Cardiac septum (tissue), 1 donor: Measurements from ENCODE around the gene CLPTM1. TPM values are rescaled to one million over a fixed set of nuclear protein-coding genes. Genes with fewer than 3 reads are reported as not detected.
"Not testable (repeated sequence)": the region's sequence is repeated elsewhere in the genome, so short reads cannot be mapped to it uniquely, and the experiment has no call there.

Experiments
- DNase-seq: peaks from one replicate; pipeline ENCODE4 v3.0.0-alpha.2; 2020; ENCODE audit warnings: low spot score
- intact Hi-C: fragments of 100-400 bp; cut with DNase I; formaldehyde crosslinking; loops from one replicate; pipeline ENCODE4 v1.14.0; 2022
- long read RNA-seq: library from polyadenylated mRNA; unstranded; transcript quantifications from one replicate; pipeline ENCODE4 v2.0.0, GENCODE V29; 2021
- total RNA-seq: library from RNA; stranded (reverse); fragmentation: NEBNext Ultra II Directional; extraction: Animal tissue kit (Norgen Biotek cat#: 25700); gene quantifications from one replicate; pipeline ENCODE4 v1.2.1, GENCODE V29; 2021
- donor health status: DM: no; HTN: no; CAD: no.

CLPTM1 gene, protein sequence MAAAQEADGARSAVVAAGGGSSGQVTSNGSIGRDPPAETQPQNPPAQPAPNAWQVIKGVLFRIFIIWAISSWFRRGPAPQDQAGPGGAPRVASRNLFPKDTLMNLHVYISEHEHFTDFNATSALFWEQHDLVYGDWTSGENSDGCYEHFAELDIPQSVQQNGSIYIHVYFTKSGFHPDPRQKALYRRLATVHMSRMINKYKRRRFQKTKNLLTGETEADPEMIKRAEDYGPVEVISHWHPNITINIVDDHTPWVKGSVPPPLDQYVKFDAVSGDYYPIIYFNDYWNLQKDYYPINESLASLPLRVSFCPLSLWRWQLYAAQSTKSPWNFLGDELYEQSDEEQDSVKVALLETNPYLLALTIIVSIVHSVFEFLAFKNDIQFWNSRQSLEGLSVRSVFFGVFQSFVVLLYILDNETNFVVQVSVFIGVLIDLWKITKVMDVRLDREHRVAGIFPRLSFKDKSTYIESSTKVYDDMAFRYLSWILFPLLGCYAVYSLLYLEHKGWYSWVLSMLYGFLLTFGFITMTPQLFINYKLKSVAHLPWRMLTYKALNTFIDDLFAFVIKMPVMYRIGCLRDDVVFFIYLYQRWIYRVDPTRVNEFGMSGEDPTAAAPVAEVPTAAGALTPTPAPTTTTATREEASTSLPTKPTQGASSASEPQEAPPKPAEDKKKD
- total RNA-seq: 87.4 TPM
- long read RNA-seq, transcript CLPTM1-201 (14 exons, 2,604 nt): major isoform, 98 of 162 reads
- long read RNA-seq, partial matches to known transcripts: 47 of 162 reads
- long read RNA-seq, other reads (novel, unspliced or antisense): 16 of 162 reads

DNA sequence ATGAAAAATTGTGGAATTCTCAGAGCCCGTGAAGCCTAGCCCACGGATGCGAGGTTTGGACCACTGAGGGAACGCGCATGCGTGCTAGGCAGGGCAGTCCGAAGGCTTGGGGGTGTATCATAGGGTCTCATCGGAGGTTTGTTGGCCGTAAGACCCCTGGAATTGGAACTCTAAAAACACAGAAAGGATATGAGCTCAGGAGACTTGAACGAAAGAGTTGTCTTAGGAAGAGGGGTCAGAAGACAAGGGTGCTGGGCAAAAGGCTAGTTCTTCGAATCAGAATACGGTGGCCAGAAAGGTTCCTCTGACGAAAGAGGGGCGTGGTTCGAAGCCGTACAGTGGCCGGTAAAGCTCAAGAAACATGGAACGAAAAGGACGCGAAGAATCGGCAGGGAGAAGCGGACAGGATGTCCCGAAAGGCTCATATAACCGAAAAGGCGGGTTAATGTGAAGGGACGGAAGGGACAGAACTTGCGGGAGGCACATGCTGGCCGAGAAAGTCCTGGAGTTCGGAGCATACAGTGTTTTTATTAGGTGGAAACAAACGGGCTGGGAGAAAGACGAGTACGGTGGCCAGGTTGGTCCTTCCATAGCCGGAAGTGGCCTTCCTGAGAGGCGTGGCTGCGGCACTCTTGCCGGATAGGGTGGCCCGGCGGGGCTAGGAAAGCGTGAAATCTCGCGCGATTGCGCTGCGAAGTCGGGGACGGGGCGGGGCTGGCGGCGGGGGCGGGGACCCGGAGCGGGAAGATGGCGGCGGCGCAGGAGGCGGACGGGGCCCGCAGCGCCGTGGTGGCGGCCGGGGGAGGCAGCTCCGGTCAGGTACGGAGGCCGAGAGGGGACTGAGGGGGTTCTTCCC lies at the start of gene CLPTM1:
CLPTM1 (plus strand) TSS at position 732 of the 856 bp plus-strand sequence; CDS start at position 748, 16 bp downstream.
- intact Hi-C loops: loop anchor here (1.0 to 10.0 kb wide), 3 partner anchors 51 to 170 kb away; no protein-coding TSS in a partner anchor
- DNase-seq: peak; percentile 98

DNA sequence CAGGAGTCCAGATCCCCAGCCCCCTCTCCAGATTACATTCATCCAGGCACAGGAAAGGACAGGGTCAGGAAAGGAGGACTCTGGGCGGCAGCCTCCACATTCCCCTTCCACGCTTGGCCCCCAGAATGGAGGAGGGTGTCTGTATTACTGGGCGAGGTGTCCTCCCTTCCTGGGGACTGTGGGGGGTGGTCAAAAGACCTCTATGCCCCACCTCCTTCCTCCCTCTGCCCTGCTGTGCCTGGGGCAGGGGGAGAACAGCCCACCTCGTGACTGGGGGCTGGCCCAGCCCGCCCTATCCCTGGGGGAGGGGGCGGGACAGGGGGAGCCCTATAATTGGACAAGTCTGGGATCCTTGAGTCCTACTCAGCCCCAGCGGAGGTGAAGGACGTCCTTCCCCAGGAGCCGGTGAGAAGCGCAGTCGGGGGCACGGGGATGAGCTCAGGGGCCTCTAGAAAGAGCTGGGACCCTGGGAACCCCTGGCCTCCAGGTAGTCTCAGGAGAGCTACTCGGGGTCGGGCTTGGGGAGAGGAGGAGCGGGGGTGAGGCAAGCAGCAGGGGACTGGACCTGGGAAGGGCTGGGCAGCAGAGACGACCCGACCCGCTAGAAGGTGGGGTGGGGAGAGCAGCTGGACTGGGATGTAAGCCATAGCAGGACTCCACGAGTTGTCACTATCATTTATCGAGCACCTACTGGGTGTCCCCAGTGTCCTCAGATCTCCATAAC lies 49.6 kb upstream of the CLPTM1 start, which contains the start of gene APOE:
APOE (plus strand) TSS at position 360 of the 724 bp plus-strand sequence. CDS start 829 bp downstream, outside the sequence.
- intact Hi-C loops: loop anchor here (5.0 kb wide), 1 partner anchor 152 kb away; no protein-coding TSS in a partner anchor
- no peak for DNase-seq

DNA sequence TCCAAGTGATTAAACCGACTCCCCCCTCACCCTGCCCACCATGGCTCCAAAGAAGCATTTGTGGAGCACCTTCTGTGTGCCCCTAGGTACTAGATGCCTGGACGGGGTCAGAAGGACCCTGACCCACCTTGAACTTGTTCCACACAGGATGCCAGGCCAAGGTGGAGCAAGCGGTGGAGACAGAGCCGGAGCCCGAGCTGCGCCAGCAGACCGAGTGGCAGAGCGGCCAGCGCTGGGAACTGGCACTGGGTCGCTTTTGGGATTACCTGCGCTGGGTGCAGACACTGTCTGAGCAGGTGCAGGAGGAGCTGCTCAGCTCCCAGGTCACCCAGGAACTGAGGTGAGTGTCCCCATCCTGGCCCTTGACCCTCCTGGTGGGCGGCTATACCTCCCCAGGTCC lies 47.6 kb upstream of the CLPTM1 start:
- intact Hi-C loops: loop anchor here (5.0 kb wide), 1 partner anchor 150 kb away; no protein-coding TSS in a partner anchor
- no peak for DNase-seq

DNA sequence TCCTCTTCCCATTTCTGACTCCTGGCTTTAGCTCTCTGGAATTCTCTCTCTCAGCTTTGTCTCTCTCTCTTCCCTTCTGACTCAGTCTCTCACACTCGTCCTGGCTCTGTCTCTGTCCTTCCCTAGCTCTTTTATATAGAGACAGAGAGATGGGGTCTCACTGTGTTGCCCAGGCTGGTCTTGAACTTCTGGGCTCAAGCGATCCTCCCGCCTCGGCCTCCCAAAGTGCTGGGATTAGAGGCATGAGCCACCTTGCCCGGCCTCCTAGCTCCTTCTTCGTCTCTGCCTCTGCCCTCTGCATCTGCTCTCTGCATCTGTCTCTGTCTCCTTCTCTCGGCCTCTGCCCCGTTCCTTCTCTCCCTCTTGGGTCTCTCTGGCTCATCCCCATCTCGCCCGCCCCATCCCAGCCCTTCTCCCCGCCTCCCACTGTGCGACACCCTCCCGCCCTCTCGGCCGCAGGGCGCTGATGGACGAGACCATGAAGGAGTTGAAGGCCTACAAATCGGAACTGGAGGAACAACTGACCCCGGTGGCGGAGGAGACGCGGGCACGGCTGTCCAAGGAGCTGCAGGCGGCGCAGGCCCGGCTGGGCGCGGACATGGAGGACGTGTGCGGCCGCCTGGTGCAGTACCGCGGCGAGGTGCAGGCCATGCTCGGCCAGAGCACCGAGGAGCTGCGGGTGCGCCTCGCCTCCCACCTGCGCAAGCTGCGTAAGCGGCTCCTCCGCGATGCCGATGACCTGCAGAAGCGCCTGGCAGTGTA lies 46.9 kb upstream of the CLPTM1 start:
- intact Hi-C loops: loop anchor here (5.0 kb wide), 1 partner anchor 149 kb away; no protein-coding TSS in a partner anchor
- no peak for DNase-seq

DNA sequence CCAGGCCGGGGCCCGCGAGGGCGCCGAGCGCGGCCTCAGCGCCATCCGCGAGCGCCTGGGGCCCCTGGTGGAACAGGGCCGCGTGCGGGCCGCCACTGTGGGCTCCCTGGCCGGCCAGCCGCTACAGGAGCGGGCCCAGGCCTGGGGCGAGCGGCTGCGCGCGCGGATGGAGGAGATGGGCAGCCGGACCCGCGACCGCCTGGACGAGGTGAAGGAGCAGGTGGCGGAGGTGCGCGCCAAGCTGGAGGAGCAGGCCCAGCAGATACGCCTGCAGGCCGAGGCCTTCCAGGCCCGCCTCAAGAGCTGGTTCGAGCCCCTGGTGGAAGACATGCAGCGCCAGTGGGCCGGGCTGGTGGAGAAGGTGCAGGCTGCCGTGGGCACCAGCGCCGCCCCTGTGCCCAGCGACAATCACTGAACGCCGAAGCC lies 46.3 kb upstream of the CLPTM1 start:
- no peak for DNase-seq
- intact Hi-C loops: loop anchor here (5.0 kb wide), 1 partner anchor 148 kb away; no protein-coding TSS in a partner anchor

DNA sequence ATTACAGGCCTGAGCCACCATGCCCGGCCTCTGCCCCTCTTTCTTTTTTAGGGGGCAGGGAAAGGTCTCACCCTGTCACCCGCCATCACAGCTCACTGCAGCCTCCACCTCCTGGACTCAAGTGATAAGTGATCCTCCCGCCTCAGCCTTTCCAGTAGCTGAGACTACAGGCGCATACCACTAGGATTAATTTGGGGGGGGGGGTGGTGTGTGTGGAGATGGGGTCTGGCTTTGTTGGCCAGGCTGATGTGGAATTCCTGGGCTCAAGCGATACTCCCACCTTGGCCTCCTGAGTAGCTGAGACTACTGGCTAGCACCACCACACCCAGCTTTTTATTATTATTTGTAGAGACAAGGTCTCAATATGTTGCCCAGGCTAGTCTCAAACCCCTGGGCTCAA lies 45.4 kb upstream of the CLPTM1 start:
- intact Hi-C loops: loop anchor here (5.0 kb wide), 1 partner anchor 148 kb away; no protein-coding TSS in a partner anchor

DNA sequence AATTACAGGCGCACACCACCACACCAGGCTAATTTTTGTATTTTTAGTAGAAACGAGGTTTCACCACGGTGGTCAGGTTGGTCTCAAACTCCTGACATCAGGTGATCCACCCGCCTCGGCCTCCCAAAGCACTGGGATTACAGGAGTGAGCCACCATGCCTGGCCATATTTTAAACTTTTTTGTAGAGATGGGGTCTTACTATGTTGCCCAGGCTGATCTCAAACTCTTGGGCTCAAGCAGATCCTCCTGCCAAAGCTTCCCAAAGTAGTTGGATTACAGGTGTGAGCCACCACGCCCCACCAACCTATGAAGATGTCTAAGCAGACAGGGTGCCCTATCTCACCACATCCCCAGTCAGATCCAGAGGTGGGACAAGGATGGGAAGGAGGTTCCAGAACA lies 43.3 kb upstream of the CLPTM1 start:
- intact Hi-C loops, DNase-seq: not testable (repeated sequence)

More for the DNA sequence above, 45.4 kb upstream of the CLPTM1 start:
- no peak for DNase-seq

DNA sequence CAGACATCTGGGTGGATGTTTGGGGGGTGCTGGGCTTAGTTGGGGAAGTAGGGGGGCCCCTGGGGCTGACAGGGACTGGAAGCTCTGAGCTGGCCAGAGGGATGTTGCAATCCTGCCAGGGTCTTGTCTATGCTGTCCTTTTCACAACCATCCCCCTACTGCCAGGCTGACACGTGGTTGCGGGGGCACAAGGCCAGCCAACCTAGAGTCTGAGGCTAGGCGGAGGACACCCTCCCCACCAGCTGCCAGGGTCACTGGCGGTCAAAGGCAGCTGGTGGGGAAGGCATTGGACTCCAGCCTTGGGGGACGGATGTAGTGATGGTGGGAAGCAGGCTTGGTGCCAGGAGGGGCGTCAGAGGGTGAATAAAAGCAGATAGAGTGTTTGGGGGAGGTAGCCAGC lies 42.3 kb upstream of the CLPTM1 start:
- intact Hi-C loops: no loop called here
- no peak for DNase-seq

DNA sequence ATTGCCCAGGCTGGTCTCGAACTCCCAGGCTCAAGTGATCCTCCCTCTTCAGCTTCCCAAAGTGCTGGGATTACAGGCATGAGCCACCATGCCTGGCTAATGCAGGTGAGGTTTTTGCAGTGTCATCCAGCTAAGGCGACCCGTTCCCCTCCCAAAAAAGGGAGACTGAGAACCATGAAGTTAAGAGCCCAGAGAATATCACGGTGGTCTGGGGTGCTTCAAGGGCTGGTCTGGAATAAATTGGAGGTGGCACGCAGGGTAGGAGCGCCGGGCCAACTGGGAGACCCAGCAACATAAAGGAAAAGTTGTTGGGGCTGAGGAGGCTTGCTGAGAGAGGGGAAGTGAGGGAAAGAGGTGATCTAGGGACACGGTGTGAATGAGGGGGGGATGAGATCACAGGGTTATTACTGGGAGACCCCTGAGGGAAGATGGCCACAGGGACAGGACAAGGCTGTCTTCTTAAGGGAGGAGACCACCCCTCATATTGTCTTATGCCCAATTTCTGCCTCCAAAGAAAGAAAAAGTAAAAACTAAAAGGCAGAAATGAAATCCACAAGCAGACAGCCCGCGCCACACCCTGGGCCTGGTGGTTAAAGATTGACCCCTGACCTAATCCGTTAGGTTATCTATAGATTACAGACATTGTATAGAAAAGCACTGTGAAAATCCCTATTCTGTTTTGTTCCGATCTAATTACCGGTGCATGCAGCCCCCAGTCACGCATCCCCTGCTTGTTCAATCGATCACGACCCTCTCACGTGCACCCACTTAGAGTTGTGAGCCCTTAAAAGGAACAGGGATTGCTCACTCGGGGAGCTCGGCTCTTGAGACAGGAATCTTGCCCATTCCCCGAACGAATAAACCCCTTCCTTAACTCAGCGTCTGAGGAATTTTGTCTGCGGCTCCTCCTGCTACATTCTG lies 41.4 kb upstream of the CLPTM1 start:
- not testable (repeated sequence) for DNase-seq

DNA sequence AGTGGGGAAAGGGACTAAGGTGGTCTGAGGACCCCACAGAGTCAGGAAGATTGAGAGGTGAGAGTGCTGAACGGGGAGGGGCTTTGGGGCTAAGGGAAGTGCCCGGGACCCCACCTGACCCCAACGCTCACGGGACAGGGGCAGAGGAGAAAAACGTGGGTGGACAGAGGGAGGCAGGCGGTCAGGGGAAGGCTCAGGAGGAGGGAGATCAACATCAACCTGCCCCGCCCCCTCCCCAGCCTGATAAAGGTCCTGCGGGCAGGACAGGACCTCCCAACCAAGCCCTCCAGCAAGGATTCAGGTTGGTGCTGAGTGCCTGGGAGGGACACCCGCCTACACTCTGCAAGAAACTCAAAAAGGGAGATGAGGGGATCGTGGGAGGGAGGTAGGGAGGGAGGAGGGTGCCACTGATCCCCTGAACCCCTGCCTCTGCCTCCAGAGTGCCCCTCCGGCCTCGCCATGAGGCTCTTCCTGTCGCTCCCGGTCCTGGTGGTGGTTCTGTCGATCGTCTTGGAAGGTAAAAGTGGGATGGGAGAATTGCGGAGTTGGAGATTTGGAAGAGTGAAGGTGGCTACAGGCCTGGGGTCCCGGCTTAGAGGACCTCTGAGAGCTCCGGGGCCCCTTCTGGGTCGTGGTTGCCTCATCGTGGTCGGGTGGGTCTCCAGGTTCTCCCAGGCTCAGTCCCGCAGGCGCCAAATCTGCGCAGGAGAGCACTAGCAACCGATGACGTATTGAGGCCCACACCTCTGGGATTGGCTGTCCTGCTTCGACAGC lies 40.6 kb upstream of the CLPTM1 start, which contains the start of gene APOC1:
APOC1 (plus strand) TSS at position 176 of the 774 bp plus-strand sequence; CDS start at position 460, 284 bp downstream.
- intact Hi-C loops: not testable (repeated sequence)
- peak; percentile 92 for DNase-seq

More for the DNA sequence above, 41.4 kb upstream of the CLPTM1 start:
- intact Hi-C loops: not testable (repeated sequence)

DNA sequence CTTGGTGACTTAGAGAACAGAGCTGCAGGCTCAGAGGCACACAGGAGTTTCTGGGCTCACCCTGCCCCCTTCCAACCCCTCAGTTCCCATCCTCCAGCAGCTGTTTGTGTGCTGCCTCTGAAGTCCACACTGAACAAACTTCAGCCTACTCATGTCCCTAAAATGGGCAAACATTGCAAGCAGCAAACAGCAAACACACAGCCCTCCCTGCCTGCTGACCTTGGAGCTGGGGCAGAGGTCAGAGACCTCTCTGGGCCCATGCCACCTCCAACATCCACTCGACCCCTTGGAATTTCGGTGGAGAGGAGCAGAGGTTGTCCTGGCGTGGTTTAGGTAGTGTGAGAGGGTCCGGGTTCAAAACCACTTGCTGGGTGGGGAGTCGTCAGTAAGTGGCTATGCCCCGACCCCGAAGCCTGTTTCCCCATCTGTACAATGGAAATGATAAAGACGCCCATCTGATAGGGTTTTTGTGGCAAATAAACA lies 30.9 kb upstream of the CLPTM1 start:
- intact Hi-C loops: no loop called here
- no peak for DNase-seq

DNA sequence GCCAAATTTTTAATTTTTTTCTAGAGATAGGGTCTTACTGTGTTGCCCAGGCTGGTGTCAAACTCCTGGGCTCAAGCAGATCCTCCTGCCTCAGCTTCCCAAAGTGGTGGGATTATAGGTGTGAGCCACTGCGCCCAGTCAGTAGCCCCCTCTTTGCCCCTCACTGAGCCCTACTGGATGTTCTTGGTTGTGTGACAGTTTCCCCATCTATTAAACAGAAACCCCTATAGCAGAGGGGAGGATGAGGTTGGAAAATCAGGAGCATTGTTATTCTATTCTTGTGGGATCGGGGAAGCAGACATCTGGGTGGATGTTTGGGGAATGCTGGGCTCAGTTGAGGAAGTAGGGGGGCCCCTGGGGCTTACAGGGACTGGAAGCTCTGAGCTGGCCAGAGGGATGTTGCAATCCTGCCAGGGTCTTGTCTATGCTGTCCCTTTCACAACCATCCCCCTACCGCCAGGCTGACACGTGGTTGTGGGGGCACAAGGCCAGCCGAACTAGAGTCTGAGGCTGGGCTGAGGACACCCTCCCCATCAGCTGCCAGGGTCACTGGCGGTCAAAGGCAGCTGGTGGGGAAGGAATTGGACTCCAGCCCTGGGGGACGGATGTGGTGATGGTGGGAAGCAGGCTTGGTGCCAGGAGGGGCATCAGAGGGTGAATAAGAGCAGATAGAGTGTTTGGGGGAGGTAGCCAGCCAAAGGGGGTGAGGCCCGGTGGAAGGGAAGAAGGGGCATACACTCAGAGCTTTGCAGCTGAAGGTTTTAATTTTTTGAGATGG lies 29.9 kb upstream of the CLPTM1 start:
- no peak for DNase-seq
- intact Hi-C loops: no loop called here

DNA sequence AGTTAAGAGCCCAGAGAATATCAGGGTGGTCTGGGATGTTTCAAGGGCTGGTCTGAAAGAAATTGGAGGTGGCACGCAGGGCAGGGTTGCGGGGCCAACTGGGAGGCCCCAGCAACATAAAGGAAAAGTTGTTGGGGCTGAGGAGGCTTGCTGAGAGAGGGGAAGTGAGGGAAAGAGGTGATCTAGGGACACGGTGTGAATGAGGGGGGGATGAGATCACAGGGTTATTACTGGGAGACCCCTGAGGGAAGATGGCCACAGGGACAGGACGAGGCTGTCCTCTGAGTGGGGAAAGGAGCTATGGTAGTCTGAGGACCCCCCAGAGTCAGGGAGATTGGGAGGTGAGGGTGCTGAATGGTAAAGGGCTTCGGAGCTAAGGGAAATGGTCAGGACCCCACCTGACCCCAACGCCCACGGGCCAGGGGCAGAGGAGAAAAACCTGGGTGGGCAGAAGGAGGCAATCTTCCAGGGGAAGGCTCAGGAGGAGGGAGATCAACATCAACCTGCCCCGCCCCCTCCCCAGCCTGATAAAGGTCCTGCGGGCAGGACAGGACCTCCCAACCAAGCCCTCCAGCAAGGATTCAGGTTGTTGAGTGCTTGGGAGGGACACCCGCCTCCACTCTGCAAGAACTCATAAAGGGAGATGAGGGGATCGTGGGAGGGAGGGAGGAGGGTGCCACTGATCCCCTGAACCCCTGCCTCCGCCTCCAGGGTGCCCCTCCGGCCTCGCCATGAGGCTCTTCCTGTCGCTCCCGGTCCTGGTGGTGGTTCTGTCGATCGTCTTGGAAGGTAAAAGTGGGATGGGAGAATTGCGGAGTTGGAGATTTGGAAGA lies 28.7 kb upstream of the CLPTM1 start:
- DNase-seq, intact Hi-C loops: not testable (repeated sequence)

DNA sequence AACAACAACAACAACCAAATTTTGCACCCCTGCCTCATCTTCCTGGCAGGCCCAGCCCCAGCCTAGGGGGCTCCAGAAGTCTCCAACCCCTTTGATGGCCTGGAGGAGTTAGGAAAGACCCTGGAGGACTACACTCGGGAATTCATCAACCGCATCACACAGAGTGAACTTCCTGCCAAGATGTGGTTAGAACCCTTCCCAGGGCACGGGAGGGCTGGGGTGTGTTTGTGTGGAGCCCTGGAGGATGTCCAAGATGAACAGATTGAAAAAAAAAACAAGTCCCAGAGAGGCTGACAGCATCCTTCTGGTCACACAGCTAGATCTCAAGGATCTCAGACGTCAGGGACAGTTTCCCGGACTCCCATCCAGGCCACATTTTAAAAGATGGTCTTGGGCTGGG lies 27.4 kb upstream of the CLPTM1 start:
- no peak for DNase-seq
- intact Hi-C loops: no loop called here
